Testis (tissue), 2 donors: Measurements from ENCODE around the gene ATG5.
"Not testable (repeated sequence)": the region's sequence is repeated elsewhere in the genome, so short reads cannot be mapped to it uniquely, and the experiment has no call there.

Experiments used
- CTCF ChIP-seq, 3 experiments: fragments of 450-650 bp in 2 of 3; fragments of 200-600 bp in 1 of 3; sonication (generic) in 1 of 3; IDR thresholded peaks; one replicate each; pipeline ENCODE4 v1.5.1; 2016 to 2019; ENCODE audit warnings: antibody characterized with exemption in 3 of 3, mild to moderate bottlenecking in 2 of 3, moderate library complexity in 1 of 3
- POLR2A ChIP-seq: fragments of 450-650 bp; IDR thresholded peaks from one replicate; pipeline ENCODE4 v1.6.1; 2017; ENCODE audit warnings: antibody characterized with exemption, mild to moderate bottlenecking, moderate library complexity

- TF ChIP-seq CTCF (IDR thresholded peaks at IDR 0.05); POLR2A: not testable (repeated sequence)
Measured at GRCh38 chr6:106251531-106252255, 73.9 kb downstream of the ATG5 start.
